Activated naive CD8-positive, alpha-beta T cell treated with anti-CD3 and anti-CD28 coated beads for 36 hours (primary cell): ENCODE measurements around the gene DENND2A. TPM values are rescaled to one million over a fixed set of nuclear protein-coding genes. Genes with fewer than 3 reads are reported as not detected.
"Not testable (repeated sequence)": the region's sequence is repeated elsewhere in the genome, so short reads cannot be mapped to it uniquely, and the experiment has no call there.

ENCODE experiments used
- DNase-seq: peaks from one replicate; pipeline ENCODE4 v3.0.0; 2021
- H3K27ac Mint-ChIP-seq: one replicate; pipeline ENCODE4 v1.8.0; 2022; ENCODE audit warnings: mild to moderate bottlenecking, moderate library complexity, mixed read lengths
- H3K27me3 Mint-ChIP-seq: one replicate; pipeline ENCODE4 v1.8.0; 2022; ENCODE audit warnings: mild to moderate bottlenecking, mixed read lengths
- H3K36me3 Mint-ChIP-seq: one replicate; pipeline ENCODE4 v1.8.0; 2021; ENCODE audit warnings: mild to moderate bottlenecking, mixed read lengths
- H3K4me1 Mint-ChIP-seq: one replicate; pipeline ENCODE4 v1.8.0; 2021; ENCODE audit warnings: mixed read lengths
- H3K4me3 Mint-ChIP-seq: one replicate; pipeline ENCODE4 v1.8.0; 2022; ENCODE audit warnings: mild to moderate bottlenecking, moderate library complexity, mixed read lengths
- H3K9me3 Mint-ChIP-seq: one replicate; pipeline ENCODE4 v1.8.0; 2022; ENCODE audit warnings: mixed read lengths
- total RNA-seq, 2 experiments: library from RNA; stranded (reverse); gene quantifications; one replicate each; pipeline ENCODE4 v1.2.3, GENCODE V29; 2021

The DENND2A gene
- not detected for total RNA-seq

- no peak within 1 kb of the TSS for H3K27ac Mint-ChIP-seq
- H3K4me1 Mint-ChIP-seq, result peaks cover 9% of the 10 kb centered on the region
- H3K9me3 Mint-ChIP-seq, result no peaks in the 10 kb centered on the region
- peaks cover 68% of the 10 kb centered on the region for H3K27me3 Mint-ChIP-seq
- peak within 1 kb of the TSS; percentile 80 for H3K4me3 Mint-ChIP-seq
- peak; percentile 18 for DNase-seq
- no peaks in the 10 kb centered on the region for H3K36me3 Mint-ChIP-seq
Measured at GRCh38 chr7:140640727-140641523, at the start of gene DENND2A. Gene DENND2A (minus strand): TSS chr7:140640813. CDS start chr7:140602397, 38,416 bp downstream.

- Mint-ChIP-seq H3K4me3 (no peak overlapping the region), H3K9me3 (no peaks in the 10 kb centered on the region), H3K27ac (no peak overlapping the region), H3K27me3 (no peaks in the 10 kb centered on the region), H3K36me3 (peaks cover 13% of the 10 kb centered on the region), H3K4me1 (peaks cover 5% of the 10 kb centered on the region)
- DNase-seq, result no peak
Measured at GRCh38 chr7:140689199-140690152, 48.9 kb upstream of the DENND2A start.

- no peak overlapping the region for H3K4me3 Mint-ChIP-seq
- no peaks in the 10 kb centered on the region for H3K27me3 Mint-ChIP-seq
- peaks cover 14% of the 10 kb centered on the region for H3K36me3 Mint-ChIP-seq
- no peak for DNase-seq
- no peaks in the 10 kb centered on the region for H3K9me3 Mint-ChIP-seq
- no peak overlapping the region for H3K27ac Mint-ChIP-seq
- H3K4me1 Mint-ChIP-seq, result peaks cover 5% of the 10 kb centered on the region
Measured at GRCh38 chr7:140688341-140688740, 47.7 kb upstream of the DENND2A start.

GRCh38 chr7:140686921-140687320, 46.3 kb upstream of the DENND2A start:
- Mint-ChIP-seq H3K9me3 (no peaks in the 10 kb centered on the region), H3K27ac (no peak overlapping the region), H3K4me3 (no peak overlapping the region), H3K4me1 (no peaks in the 10 kb centered on the region), H3K27me3 (no peaks in the 10 kb centered on the region), H3K36me3 (peaks cover 5% of the 10 kb centered on the region)
- no peak for DNase-seq

- Mint-ChIP-seq H3K27ac (no peak overlapping the region), H3K36me3 (peaks cover 11% of the 10 kb centered on the region)
- no peak for DNase-seq
Measured at GRCh38 chr7:140685407-140686087, 44.9 kb upstream of the DENND2A start.

GRCh38 chr7:140684066-140684950, 43.7 kb upstream of the DENND2A start:
- peaks cover 15% of the 10 kb centered on the region for H3K36me3 Mint-ChIP-seq
- no peak for DNase-seq
- H3K9me3 Mint-ChIP-seq, result no peaks in the 10 kb centered on the region
- H3K27ac Mint-ChIP-seq, result no peak overlapping the region
- H3K27me3 Mint-ChIP-seq, result no peaks in the 10 kb centered on the region
- H3K4me3 Mint-ChIP-seq, result no peak overlapping the region
- H3K4me1 Mint-ChIP-seq, result no peaks in the 10 kb centered on the region

More at GRCh38 chr7:140685407-140686087, 44.9 kb upstream of the DENND2A start:
- Mint-ChIP-seq H3K4me3 (no peak overlapping the region), H3K4me1 (no peaks in the 10 kb centered on the region), H3K27me3 (no peaks in the 10 kb centered on the region), H3K9me3 (no peaks in the 10 kb centered on the region)

GRCh38 chr7:140683657-140684056, 43.0 kb upstream of the DENND2A start:
- Mint-ChIP-seq H3K4me1 (no peaks in the 10 kb centered on the region), H3K27me3 (no peaks in the 10 kb centered on the region), H3K9me3 (no peaks in the 10 kb centered on the region), H3K27ac (no peak overlapping the region), H3K4me3 (no peak overlapping the region), H3K36me3 (peaks cover 20% of the 10 kb centered on the region)
- DNase-seq, result no peak

- H3K27me3 Mint-ChIP-seq, result no peaks in the 10 kb centered on the region
- peaks cover 26% of the 10 kb centered on the region for H3K36me3 Mint-ChIP-seq
- H3K27ac Mint-ChIP-seq, result no peak overlapping the region
- no peak overlapping the region for H3K4me3 Mint-ChIP-seq
- H3K4me1 Mint-ChIP-seq, result no peaks in the 10 kb centered on the region
- no peaks in the 10 kb centered on the region for H3K9me3 Mint-ChIP-seq
- DNase-seq, result no peak
Measured at GRCh38 chr7:140681766-140682165, 41.2 kb upstream of the DENND2A start.

- DNase-seq, result no peak
- H3K4me1 Mint-ChIP-seq, result peaks cover 3% of the 10 kb centered on the region
- H3K4me3 Mint-ChIP-seq, result no peak overlapping the region
- peaks cover 30% of the 10 kb centered on the region for H3K36me3 Mint-ChIP-seq
- no peak overlapping the region for H3K27ac Mint-ChIP-seq
- H3K27me3 Mint-ChIP-seq, result no peaks in the 10 kb centered on the region
- no peaks in the 10 kb centered on the region for H3K9me3 Mint-ChIP-seq
Measured at GRCh38 chr7:140680886-140681285, 40.3 kb upstream of the DENND2A start.

GRCh38 chr7:140679186-140679585, 38.6 kb upstream of the DENND2A start:
- Mint-ChIP-seq H3K36me3 (peaks cover 30% of the 10 kb centered on the region), H3K4me3 (no peak overlapping the region), H3K27ac (no peak overlapping the region), H3K27me3 (no peaks in the 10 kb centered on the region), H3K9me3 (no peaks in the 10 kb centered on the region), H3K4me1 (peaks cover 16% of the 10 kb centered on the region)
- no peak for DNase-seq

- DNase-seq, result no peak
- no peaks in the 10 kb centered on the region for H3K27me3 Mint-ChIP-seq
- no peaks in the 10 kb centered on the region for H3K9me3 Mint-ChIP-seq
- H3K4me1 Mint-ChIP-seq, result peaks cover 20% of the 10 kb centered on the region
- H3K36me3 Mint-ChIP-seq, result peaks cover 29% of the 10 kb centered on the region
- no peak overlapping the region for H3K27ac Mint-ChIP-seq
- no peak overlapping the region for H3K4me3 Mint-ChIP-seq
Measured at GRCh38 chr7:140678816-140679130, 38.2 kb upstream of the DENND2A start.

- peaks cover 29% of the 10 kb centered on the region for H3K36me3 Mint-ChIP-seq
- no peak overlapping the region for H3K27ac Mint-ChIP-seq
- H3K4me1 Mint-ChIP-seq, result peaks cover 20% of the 10 kb centered on the region
- H3K4me3 Mint-ChIP-seq, result no peak overlapping the region
- DNase-seq, result no peak
- no peaks in the 10 kb centered on the region for H3K27me3 Mint-ChIP-seq
- no peaks in the 10 kb centered on the region for H3K9me3 Mint-ChIP-seq
Measured at GRCh38 chr7:140678081-140678815, 37.6 kb upstream of the DENND2A start.

GRCh38 chr7:140677496-140677895, 36.9 kb upstream of the DENND2A start:
- peaks cover 22% of the 10 kb centered on the region for H3K4me1 Mint-ChIP-seq
- H3K27me3 Mint-ChIP-seq, result no peaks in the 10 kb centered on the region
- no peak overlapping the region for H3K4me3 Mint-ChIP-seq
- no peak for DNase-seq
- no peak overlapping the region for H3K27ac Mint-ChIP-seq
- peaks cover 29% of the 10 kb centered on the region for H3K36me3 Mint-ChIP-seq
- no peaks in the 10 kb centered on the region for H3K9me3 Mint-ChIP-seq

- H3K9me3 Mint-ChIP-seq, H3K27ac Mint-ChIP-seq, H3K27me3 Mint-ChIP-seq, DNase-seq, H3K4me3 Mint-ChIP-seq: not testable (repeated sequence)
- H3K4me1 Mint-ChIP-seq, result peaks cover 27% of the 10 kb centered on the region
- H3K36me3 Mint-ChIP-seq, result peaks cover 29% of the 10 kb centered on the region
Measured at GRCh38 chr7:140676956-140677355, 36.3 kb upstream of the DENND2A start.
